Ectodermal cell (in vitro differentiated cells): Measurements from ENCODE around the gene NDUFA9.
A peak's percentile ranks its signal among the peaks of the same experiment; 100 is the strongest.

Experiments
- H3K27ac ChIP-seq: 2 replicates; pipeline ENCODE4 v1.7.0; 2013; ENCODE audit warnings: mild to moderate bottlenecking, low read depth, low read length; ENCODE audit not compliant: insufficient read depth, poor library complexity, severe bottlenecking
- H3K27me3 ChIP-seq: 2 replicates; pipeline ENCODE4 v1.7.0; 2013; ENCODE audit warnings: mild to moderate bottlenecking, low read length; ENCODE audit not compliant: insufficient read depth, control insufficient read depth, poor library complexity, severe bottlenecking
- H3K36me3 ChIP-seq: one replicate; pipeline ENCODE4 v1.7.0; 2013; ENCODE audit warnings: low read length; ENCODE audit not compliant: control insufficient read depth, insufficient read depth
- H3K4me1 ChIP-seq: one replicate; pipeline ENCODE4 v1.7.0; 2013; ENCODE audit warnings: low read length; ENCODE audit not compliant: control insufficient read depth, insufficient read depth
- H3K4me3 ChIP-seq: 2 replicates; pipeline ENCODE4 v1.7.0; 2013; ENCODE audit warnings: low read depth, low read length, control low read depth; ENCODE audit not compliant: insufficient read depth
- H3K9me3 ChIP-seq: 2 replicates; pipeline ENCODE4 v1.7.0; 2013; ENCODE audit warnings: mild to moderate bottlenecking, low read length, moderate library complexity; ENCODE audit not compliant: control insufficient read depth
- WGBS, 2 experiments: methylation state at CpG; one replicate each; pipeline ENCODE4 v1.1.7; 2013; ENCODE audit warnings: missing lambda C conversion rate in 2 of 2; 5-methylcytosine and 5-hydroxymethylcytosine counted together

NDUFA9 gene

DNA sequence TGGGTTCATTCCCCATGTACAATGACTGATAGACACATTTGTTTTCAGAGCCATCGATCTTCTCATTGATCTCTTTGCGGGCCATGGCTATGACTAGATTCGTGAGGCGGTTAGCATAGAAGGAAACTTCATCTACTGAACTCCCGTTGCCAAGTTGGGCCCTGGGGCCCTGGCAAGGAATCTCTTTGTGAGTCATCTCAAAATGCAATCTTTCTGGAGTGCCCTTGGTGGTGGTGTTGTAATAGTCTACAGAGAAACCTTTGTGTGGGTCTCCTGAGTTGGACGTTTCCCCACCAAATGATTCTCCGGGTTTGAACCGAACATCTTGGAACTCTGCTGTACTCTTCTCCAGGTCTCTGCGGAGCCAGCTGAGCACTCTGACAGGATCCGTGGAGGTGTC lies 20.5 kb upstream of the NDUFA9 start:
- no peak overlapping the region for H3K27ac ChIP-seq
- no peaks in the 10 kb centered on the region for H3K9me3 ChIP-seq
- H3K27me3 ChIP-seq = no peaks in the 10 kb centered on the region
- 94 to 95% methylated on average over 10 of the region's 10 CpGs for WGBS, 2 experiments
- no peak overlapping the region for H3K4me3 ChIP-seq
- H3K4me1 ChIP-seq = no peaks in the 10 kb centered on the region
- H3K36me3 ChIP-seq = no peaks in the 10 kb centered on the region

DNA sequence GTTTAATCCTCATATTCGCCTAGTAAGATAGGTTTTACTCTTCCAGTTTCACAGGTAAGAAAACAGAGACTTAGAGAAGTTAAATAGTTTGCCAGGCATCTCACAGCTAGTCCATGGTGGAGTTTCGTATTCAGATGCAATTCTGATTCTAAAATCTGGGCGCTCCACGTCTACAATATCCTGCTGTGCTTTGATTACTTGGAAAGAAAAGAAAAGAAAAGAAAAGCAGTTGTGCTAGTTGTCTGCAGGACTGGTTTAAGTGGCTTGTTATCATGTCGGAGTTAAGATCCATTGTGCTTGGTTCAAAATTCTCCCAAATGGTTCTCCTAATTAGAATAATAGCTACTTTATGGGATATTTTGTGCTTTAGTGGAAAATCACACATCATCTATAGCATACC lies 18.7 kb upstream of the NDUFA9 start:
- WGBS, 2 experiments = 21 to 28% methylated on average over 5 of the region's 5 CpGs
- H3K9me3 ChIP-seq = no peaks in the 10 kb centered on the region
- H3K4me1 ChIP-seq = no peaks in the 10 kb centered on the region
- H3K27ac ChIP-seq = no peak overlapping the region
- no peaks in the 10 kb centered on the region for H3K27me3 ChIP-seq
- no peaks in the 10 kb centered on the region for H3K36me3 ChIP-seq
- no peak overlapping the region for H3K4me3 ChIP-seq

DNA sequence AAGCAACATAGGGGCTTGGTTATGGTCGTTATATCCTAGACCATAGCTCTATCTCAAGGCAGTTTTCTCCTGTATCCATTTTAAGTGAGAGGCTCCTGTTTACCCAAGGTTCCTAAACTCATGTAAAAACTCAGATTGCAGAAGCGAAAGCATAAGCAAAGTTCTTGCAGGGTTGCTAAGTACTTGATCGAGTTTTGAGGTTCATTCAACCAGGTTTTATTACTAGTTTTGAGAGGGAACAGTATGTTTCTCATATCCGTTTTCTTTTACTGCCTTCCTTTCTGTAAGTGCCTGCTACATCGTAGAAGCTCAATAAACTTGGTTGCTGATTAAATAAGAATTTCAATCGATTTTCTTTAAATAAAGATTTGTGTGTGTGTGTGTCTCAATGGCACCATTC lies 5.2 kb upstream of the NDUFA9 start:
- Histone ChIP-seq H3K4me3 (no peak overlapping the region), H3K9me3 (no peaks in the 10 kb centered on the region), H3K27ac (no peak overlapping the region), H3K27me3 (no peaks in the 10 kb centered on the region), H3K36me3 (no peaks in the 10 kb centered on the region), H3K4me1 (peaks cover 6% of the 10 kb centered on the region)
- 85 to 89% methylated on average over 6 of the region's 6 CpGs for WGBS, 2 experiments

DNA sequence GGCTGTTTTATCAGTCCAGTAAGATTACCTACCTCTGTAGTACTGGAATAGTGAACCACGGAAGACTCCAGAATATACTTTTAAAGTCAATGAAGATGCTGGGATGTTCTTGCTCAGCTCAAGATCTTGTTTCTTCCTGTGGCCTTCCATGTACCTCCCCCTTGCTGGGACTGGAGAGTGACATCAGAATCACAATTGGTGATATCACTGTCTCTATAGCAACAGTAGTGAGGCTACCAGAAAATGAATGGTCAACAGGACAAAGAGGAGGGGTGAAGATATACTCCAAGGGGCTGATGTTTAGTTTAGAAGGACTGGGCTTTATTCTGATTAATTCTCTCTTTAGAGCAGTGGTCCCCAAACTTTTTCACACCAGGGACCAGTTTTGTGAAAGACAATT lies 3.9 kb upstream of the NDUFA9 start:
- H3K4me3 ChIP-seq = no peak overlapping the region
- H3K27me3 ChIP-seq = no peaks in the 10 kb centered on the region
- H3K27ac ChIP-seq = no peak overlapping the region
- H3K4me1 ChIP-seq = peaks cover 8% of the 10 kb centered on the region
- 77 to 92% methylated on average over 1 of the region's 1 CpG for WGBS, 2 experiments
- H3K36me3 ChIP-seq = no peaks in the 10 kb centered on the region
- H3K9me3 ChIP-seq = no peaks in the 10 kb centered on the region

DNA sequence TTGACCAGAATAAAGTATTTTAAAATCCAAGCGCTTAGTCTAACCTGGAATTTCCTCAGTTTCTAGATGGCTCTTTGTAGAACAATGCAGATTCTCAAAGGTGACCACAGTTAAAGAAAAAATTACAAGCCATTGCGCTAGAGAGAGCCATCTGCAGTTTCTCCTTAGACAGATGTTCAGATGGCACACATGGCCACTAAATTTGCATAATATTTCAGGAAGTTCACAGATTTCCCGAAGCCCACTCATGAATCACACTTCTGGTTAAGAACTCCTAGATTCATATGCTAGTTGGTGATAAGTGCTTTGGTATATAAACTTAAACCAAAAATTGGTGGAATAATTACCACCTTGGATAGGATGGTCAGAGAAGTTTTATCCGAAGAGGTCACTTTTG lies 812 bp upstream of the NDUFA9 start:
- Histone ChIP-seq H3K4me3 (peak overlapping the region; percentile 68), H3K9me3 (no peaks in the 10 kb centered on the region), H3K27ac (no peak overlapping the region), H3K27me3 (no peaks in the 10 kb centered on the region), H3K36me3 (no peaks in the 10 kb centered on the region), H3K4me1 (peaks cover 10% of the 10 kb centered on the region)
- 74 to 75% methylated on average over 3 to 4 of the region's 4 CpGs for whole genome bisulfite sequencing, 2 experiments

DNA sequence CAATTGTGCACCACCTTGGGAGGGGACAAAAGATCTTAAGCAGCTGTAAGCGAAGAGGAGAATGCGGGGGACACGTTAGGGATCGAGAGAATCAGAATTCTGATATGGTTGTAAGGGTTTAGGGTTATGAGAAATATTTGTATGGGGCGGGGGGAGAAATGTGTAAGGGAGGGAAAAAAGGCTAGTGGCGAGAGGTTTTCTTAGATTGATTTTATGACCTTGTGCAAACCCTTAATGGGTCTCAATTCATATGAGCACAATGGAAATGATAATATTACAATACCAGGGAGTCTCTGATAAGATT lies 396 bp downstream of the NDUFA9 start:
- H3K4me1 ChIP-seq = peaks cover 10% of the 10 kb centered on the region
- H3K9me3 ChIP-seq = no peaks in the 10 kb centered on the region
- H3K27ac ChIP-seq = peak overlapping the region; percentile 45
- H3K4me3 ChIP-seq = peak overlapping the region; percentile 68
- H3K27me3 ChIP-seq = no peaks in the 10 kb centered on the region
- H3K36me3 ChIP-seq = peaks cover 3% of the 10 kb centered on the region
- WGBS, 2 experiments = 0% methylated on average over 6 of the region's 6 CpGs

DNA sequence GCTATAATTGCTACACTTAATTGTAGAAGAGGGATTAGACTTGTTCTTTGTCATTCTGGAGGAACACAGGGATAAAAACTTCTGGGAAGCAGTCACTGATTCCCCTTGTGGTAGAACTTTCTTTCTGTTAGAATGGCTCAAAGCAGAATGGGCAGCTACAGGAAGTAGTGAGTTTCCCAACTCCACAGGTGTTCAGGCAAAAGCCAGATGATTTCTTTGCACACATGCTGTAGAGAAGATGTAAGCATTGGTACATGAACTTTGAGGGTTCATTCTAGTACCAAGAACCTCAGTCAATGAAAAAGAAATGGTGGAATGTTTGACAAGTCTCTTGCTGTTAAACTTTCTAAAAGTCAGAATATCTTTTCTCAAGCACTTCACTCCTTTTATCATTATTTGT lies 4.3 kb downstream of the NDUFA9 start:
- peaks cover 16% of the 10 kb centered on the region for H3K36me3 ChIP-seq
- no peaks in the 10 kb centered on the region for H3K27me3 ChIP-seq
- no peak overlapping the region for H3K27ac ChIP-seq
- H3K9me3 ChIP-seq = no peaks in the 10 kb centered on the region
- H3K4me1 ChIP-seq = peaks cover 4% of the 10 kb centered on the region
- no peak overlapping the region for H3K4me3 ChIP-seq

DNA sequence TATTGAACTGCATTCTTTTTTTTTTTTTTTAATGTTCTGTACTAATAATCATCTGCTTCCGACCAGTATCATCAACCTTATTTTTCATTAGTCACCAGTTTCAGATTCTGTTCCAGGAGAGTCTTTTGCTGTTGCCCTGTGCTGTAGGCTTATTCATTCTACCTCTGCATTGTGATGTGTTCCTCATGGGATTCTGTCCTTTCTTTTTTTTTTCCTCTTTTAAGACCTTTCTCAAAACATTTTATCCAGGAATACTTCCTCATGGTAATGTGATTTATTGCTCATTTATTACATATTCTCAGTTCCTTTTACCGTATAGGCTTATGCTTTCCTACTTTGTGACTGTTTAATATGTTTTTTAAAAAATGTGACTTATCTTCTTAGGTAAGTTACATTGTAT lies 4.8 kb downstream of the NDUFA9 start:
- Histone ChIP-seq H3K4me1 (peaks cover 4% of the 10 kb centered on the region), H3K27me3 (no peaks in the 10 kb centered on the region), H3K4me3 (no peak overlapping the region), H3K9me3 (no peaks in the 10 kb centered on the region), H3K36me3 (peaks cover 16% of the 10 kb centered on the region), H3K27ac (no peak overlapping the region)
- WGBS, 2 experiments = 92 to 94% methylated on average over 1 of the region's 2 CpGs

DNA sequence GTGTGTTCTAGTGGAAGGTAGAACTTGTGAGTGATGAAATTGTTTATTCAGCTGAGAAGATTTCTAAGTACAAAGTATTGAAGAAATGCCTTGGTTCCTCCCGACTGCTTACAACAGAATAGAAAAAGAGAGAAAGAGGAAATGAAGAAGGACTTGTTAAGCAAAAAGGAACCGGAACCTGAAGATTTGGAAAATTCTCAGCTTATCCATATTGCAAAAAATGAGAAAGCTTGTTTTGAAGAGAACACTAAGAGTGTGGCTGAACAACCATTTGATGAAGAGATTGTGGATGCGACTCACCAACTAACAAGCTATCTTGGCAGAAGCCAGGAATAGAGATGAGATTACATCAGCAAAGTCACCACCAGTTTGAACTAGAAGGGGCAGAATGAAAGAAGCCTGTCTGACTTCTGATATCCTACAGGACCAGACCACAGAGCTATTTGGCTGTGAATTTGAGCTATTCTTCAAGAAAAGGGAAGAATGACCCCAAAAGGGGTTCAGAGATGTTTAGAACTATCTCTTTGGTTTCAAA lies 15.1 kb downstream of the NDUFA9 start:
- H3K36me3 ChIP-seq = peaks cover 60% of the 10 kb centered on the region

DNA sequence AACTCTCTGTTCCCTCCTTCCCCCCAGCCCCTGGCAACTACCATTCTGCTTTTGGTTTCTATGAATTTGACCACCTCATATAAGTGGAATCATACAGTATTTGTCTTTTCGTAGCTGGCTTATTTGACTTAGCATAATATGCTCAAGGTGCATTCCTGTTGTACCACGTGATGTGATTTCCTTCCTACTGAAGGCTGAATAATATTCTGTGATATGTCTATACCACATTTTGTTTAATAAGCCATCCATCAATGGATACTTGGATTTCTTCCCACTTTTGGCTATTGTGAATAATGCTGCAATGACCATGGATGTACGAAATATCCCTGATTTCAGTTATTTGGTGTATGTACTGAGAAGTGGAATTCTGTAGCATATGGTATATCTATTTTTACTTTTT lies 16.3 kb downstream of the NDUFA9 start:
- no peak overlapping the region for H3K4me3 ChIP-seq
- no peaks in the 10 kb centered on the region for H3K9me3 ChIP-seq
- H3K36me3 ChIP-seq = peaks cover 61% of the 10 kb centered on the region
- WGBS, 2 experiments = 94 to 95% methylated on average over 2 to 3 of the region's 3 CpGs
- H3K4me1 ChIP-seq = no peaks in the 10 kb centered on the region
- no peak overlapping the region for H3K27ac ChIP-seq
- H3K27me3 ChIP-seq = no peaks in the 10 kb centered on the region

More for the DNA sequence above, 15.1 kb downstream of the NDUFA9 start:
- H3K27ac ChIP-seq = no peak overlapping the region
- WGBS, 2 experiments = 64% methylated on average over 3 of the region's 3 CpGs
- no peak overlapping the region for H3K4me3 ChIP-seq
- H3K4me1 ChIP-seq = no peaks in the 10 kb centered on the region
- no peaks in the 10 kb centered on the region for H3K27me3 ChIP-seq
- H3K9me3 ChIP-seq = no peaks in the 10 kb centered on the region

DNA sequence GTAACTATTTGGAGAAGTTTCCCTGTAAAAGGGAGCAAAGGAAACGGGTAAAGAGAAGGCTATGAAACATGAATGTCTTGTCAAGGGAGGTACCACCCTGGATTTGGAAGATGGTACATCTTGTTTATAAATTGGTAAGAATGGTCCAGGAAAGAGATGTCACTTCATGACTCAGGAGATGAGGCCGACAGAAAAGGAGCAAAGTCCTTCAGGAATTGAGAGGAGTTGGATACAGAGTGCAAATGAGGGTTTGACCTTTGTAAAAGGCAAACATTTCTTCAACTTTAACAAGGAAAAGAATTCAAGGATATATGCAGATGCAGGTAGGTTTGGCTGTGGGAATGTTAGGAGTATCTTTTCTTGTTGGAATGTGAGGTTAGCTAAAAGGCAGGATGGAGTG lies 30.8 kb downstream of the NDUFA9 start:
- H3K27me3 ChIP-seq = no peaks in the 10 kb centered on the region
- no peaks in the 10 kb centered on the region for H3K9me3 ChIP-seq
- WGBS, 2 experiments = 87 to 96% methylated on average over 2 of the region's 2 CpGs
- H3K27ac ChIP-seq = no peak overlapping the region
- H3K4me3 ChIP-seq = no peak overlapping the region
- H3K4me1 ChIP-seq = no peaks in the 10 kb centered on the region
- peaks cover 9% of the 10 kb centered on the region for H3K36me3 ChIP-seq
